Measurements from ENCODE around the gene BIN2. TPM values are rescaled to one million over a fixed set of nuclear protein-coding genes. Genes with fewer than 3 reads are reported as not detected.

Gene BIN2
- total RNA-seq, 1 donor from 2014 or later: 26.1 TPM

DNA sequence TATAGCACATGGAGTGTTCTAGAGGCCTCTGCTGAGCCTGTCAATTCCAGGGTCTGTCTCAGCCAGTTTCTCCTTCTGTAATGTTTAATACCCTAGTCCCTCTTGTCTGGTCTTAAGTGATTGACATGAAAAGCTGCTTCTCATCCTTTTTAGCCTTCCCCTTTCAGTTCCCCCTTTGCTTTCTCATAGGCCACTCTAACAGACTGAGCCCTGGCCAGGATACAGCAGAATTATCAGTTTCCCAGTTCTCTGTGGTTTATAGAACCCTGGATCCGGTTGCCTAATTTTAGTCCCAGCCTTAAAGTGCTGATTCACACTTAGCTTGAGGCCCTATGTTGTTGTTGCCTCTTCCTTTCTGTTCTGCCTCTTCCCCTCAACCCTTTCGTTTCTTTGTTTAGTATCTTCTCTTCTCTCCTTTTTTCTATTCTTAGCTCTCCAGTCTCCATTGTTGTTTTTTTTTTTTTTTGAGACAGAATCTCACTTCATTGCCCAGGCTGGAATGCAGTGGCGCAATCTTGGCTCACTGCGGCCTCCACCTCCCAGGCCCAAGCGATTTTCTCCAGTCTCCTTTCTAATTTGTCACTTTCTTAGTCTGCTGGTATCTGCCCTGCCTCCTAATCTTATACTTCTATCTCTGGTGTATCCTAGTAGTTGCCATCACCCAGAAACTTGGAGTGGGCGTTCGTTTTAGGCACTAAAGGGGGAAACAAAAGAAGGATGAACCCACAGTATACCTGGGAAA is 2.9 kb upstream of the BIN2 start:
- TF ChIP-seq, protein P1, sequence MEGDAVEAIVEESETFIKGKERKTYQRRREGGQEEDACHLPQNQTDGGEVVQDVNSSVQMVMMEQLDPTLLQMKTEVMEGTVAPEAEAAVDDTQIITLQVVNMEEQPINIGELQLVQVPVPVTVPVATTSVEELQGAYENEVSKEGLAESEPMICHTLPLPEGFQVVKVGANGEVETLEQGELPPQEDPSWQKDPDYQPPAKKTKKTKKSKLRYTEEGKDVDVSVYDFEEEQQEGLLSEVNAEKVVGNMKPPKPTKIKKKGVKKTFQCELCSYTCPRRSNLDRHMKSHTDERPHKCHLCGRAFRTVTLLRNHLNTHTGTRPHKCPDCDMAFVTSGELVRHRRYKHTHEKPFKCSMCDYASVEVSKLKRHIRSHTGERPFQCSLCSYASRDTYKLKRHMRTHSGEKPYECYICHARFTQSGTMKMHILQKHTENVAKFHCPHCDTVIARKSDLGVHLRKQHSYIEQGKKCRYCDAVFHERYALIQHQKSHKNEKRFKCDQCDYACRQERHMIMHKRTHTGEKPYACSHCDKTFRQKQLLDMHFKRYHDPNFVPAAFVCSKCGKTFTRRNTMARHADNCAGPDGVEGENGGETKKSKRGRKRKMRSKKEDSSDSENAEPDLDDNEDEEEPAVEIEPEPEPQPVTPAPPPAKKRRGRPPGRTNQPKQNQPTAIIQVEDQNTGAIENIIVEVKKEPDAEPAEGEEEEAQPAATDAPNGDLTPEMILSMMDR (IDR thresholded peaks at IDR 0.05): no peak
- DNase-seq (peak; percentile 73), ATAC-seq (peak; percentile 74)
- Histone ChIP-seq H3K4me3 (no peak overlapping the region), H3K36me3 (no peaks in the 10 kb centered on the region), H3K9me3 (no peaks in the 10 kb centered on the region), H3K27me3 (no peaks in the 10 kb centered on the region), H3K27ac (peak overlapping the region; percentile 71), H3K4me1 (peaks cover 26% of the 10 kb centered on the region)
- intact Hi-C loops (cut with DNase I): no loop called here

DNA sequence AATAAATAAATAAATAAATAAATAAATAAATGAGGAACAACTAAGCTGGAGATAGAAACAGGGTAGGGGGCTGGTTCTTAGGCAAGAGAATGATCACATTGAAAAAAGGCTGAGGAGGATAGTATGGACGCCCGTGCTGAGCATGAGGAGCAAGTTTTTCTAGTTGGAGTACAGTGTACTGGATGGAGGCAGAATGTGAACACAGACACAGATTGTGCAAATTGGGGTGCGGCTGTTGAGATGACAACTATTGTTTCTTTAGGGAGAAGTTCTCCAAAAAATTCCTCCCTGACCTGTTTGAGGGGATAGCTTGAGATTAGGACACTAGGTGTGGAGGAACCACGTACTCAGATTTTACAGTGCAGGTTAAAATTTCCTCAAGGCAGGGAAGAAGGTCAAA is 979 bp upstream of the BIN2 start:
- Histone ChIP-seq H3K27me3 (no peaks in the 10 kb centered on the region), H3K9me3 (no peaks in the 10 kb centered on the region), H3K4me3 (no peak overlapping the region), H3K27ac (no peak overlapping the region), H3K4me1 (peaks cover 26% of the 10 kb centered on the region), H3K36me3 (no peaks in the 10 kb centered on the region)
- DNase-seq (no peak), ATAC-seq (no peak)
- intact Hi-C loops (cut with DNase I): no loop called here
- TF ChIP-seq, protein P1 (IDR thresholded peaks at IDR 0.05): no peak

DNA sequence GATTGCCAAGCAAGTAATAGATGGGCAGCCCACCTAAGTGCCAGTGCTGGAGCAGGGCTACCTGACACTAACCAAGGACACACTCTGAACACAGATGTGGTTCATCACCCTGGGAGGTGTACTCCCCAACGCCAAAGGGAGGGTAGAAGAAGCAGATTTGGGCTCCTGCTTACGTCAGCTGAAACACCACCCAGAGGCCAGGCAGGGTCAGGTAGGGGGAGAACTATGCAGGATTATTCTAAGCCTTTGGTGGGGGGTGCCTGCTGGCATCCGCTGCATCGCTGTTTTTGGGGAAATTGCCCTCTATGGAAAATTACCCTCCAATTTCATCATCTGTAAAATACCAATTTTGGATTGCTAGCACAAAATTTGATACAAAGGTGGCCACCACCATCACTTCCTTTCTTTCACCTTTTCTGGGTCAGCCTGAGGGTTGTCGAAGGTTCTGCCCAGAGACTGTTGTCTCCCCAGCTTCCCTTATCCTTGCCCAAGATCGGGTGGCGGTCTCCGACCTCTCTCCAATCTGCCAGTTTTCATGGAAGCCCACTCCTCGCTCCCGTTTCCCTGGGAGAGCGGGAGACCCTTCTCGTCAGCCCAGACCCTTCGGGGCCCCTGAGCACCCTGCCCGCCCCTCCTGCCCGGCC is 535 bp downstream of the BIN2 start:
- TF ChIP-seq, protein P1 (IDR thresholded peaks at IDR 0.05): no peak
- no peaks in the 10 kb centered on the region for H3K27me3 ChIP-seq
- DNase-seq: no peak
- no peaks in the 10 kb centered on the region for H3K36me3 ChIP-seq
- peak overlapping the region; percentile 90 for H3K27ac ChIP-seq
- intact Hi-C loops (cut with DNase I): no loop called here
- ATAC-seq: peak; percentile 7
- no peaks in the 10 kb centered on the region for H3K9me3 ChIP-seq
- peaks cover 30% of the 10 kb centered on the region for H3K4me1 ChIP-seq
- peak overlapping the region; percentile 50 for H3K4me3 ChIP-seq

- Histone ChIP-seq H3K9me3 (no peaks in the 10 kb centered on the region), H3K4me3 (peak overlapping the region; percentile 50), H3K27ac (peak overlapping the region; percentile 90), H3K36me3 (no peaks in the 10 kb centered on the region), H3K27me3 (no peaks in the 10 kb centered on the region), H3K4me1 (peaks cover 30% of the 10 kb centered on the region)
- TF ChIP-seq, protein P1 (IDR thresholded peaks at IDR 0.05): no peak
- ATAC-seq: peak; percentile 48
- no peak for DNase-seq
- intact Hi-C loops (cut with DNase I): no loop called here
Observed at GRCh38 chr12:51322452-51322851, 1.5 kb downstream of the BIN2 start.

DNA sequence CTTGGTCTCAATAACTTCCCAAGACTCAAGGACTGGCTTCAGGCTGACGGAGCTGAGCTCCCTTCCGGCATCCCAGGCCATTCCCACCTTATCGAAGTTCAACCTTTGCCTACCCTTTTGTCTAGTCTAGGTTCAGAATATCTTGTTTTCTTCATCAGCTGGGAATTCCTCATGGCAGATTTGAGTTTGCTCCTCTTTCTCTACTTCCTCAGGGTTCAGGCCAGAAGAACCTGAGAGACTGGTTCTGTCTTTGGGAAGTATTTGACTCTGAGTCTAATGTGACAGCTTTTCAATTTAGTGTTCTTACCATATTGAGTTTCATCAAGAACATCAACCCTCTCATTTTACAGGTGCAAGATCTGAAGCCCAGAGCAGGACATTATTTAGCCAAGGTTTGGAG is 2.1 kb downstream of the BIN2 start:
- Histone ChIP-seq H3K27me3 (no peaks in the 10 kb centered on the region), H3K36me3 (no peaks in the 10 kb centered on the region), H3K27ac (peak overlapping the region; percentile 90), H3K4me1 (peaks cover 24% of the 10 kb centered on the region), H3K4me3 (peak overlapping the region; percentile 50), H3K9me3 (no peaks in the 10 kb centered on the region)
- TF ChIP-seq, protein P1 (IDR thresholded peaks at IDR 0.05): no peak
- ATAC-seq (no peak), DNase-seq (no peak)
- intact Hi-C loops (cut with DNase I): no loop called here

Data from upper lobe of right lung (tissue), 1 donor.